Measurements from ENCODE around the gene C14orf132. TPM values are rescaled to one million over a fixed set of nuclear protein-coding genes. Genes with fewer than 3 reads are reported as not detected.
A peak's percentile ranks its signal among the peaks of the same experiment; 100 is the strongest.

The C14orf132 gene
- total RNA-seq, 1 donor from 2014 or later = 4.7 TPM

- DNase-seq (ENCODE audit: low spot score) (peak; percentile 50), ATAC-seq (peak; percentile 43)
Observed at GRCh38 chr14:96039633-96040311, 610 bp downstream of the C14orf132 start.

GRCh38 chr14:96040828-96041371, 1.7 kb downstream of the C14orf132 start:
- ATAC-seq (no peak), DNase-seq (ENCODE audit: low spot score) (no peak)

- ATAC-seq (no peak), DNase-seq (ENCODE audit: low spot score) (no peak)
Observed at GRCh38 chr14:96042248-96042930, 3.2 kb downstream of the C14orf132 start.

DNA sequence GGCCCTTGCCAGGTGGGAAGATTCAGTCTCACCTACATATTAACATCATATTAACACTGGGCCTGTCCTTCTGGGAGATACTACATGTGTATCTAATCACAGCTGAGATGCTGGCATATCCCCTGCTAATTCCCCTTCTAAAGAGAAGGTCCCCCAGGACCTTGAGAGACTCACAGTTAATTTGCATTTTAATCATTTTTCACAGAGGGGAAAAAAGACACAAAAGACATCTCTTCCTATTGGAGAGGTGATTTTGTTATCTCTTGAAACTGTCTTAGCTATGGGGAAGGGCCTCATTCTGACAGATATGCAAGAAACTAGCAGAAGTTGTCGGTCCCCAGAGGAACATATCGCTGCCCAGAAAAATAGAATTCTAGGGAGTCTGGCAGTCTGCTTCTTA, 7.5 kb downstream of the C14orf132 start:
- ATAC-seq = no peak
- DNase-seq (ENCODE audit: low spot score) = no peak

DNA sequence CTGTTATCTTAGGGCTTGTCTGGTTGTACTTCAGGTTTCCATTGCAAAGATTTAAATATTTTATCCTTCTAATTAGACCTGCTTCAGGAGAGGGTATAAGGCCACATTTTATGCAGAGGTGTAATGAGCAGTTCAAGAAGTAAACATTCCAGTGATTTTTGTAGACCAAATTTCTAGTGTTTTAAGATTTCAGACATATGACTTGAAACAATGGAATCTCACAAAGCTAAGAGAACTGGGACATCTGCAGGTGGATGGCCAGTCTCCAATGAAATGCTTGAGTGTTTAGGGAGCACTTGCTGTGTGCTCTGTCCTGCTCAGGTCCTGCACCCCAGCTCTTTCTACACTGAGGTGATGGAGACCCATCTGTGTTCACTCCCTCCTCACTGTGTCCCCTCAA, 7.9 kb downstream of the C14orf132 start:
- ATAC-seq = no peak
- DNase-seq (ENCODE audit: low spot score) = no peak

GRCh38 chr14:96049932-96050331, 10.8 kb downstream of the C14orf132 start:
- no peak for DNase-seq (ENCODE audit: low spot score)
- ATAC-seq = no peak

DNA sequence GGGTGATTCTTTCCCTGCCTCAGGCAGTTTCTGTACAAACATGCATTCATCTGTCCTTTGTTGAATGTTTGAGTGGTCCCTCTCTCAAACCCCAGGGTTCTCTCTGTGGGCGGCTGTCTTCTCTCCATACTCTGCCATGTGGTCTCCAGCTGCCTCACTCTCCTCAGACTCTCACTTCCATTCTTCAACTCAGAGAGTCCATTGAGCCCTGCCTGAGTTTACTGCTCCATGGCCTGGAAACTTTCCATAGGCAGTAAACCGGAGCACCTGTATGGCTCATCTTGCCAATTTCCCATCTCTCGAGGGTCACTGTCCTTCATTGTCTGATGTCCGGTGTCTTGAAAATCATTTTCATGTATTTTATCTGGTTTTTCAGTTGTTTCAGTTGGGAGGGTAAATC, 11.3 kb downstream of the C14orf132 start:
- ATAC-seq (no peak), DNase-seq (ENCODE audit: low spot score) (peak; percentile 11)

DNA sequence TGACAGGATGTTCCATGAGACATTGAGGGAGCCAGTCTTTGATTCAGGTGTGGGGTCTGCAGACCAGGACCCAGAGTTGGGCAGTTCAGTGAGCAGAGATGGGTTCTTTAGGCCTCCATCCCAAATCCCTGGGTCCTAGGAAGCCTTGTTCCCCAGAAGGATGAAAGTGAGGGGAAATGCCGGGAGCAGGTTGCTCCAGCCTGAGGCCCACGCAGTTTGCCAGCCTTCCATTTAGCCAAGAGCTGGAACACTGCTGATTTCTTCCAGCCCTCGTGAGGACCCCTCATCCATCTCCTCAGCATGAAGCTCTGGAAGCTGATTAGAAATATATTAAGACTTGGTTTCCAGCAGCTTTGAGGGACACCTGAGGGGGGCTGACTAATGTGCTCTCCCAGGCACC, 12.1 kb downstream of the C14orf132 start:
- DNase-seq (ENCODE audit: low spot score) (peak; percentile 8), ATAC-seq (no peak)

DNA sequence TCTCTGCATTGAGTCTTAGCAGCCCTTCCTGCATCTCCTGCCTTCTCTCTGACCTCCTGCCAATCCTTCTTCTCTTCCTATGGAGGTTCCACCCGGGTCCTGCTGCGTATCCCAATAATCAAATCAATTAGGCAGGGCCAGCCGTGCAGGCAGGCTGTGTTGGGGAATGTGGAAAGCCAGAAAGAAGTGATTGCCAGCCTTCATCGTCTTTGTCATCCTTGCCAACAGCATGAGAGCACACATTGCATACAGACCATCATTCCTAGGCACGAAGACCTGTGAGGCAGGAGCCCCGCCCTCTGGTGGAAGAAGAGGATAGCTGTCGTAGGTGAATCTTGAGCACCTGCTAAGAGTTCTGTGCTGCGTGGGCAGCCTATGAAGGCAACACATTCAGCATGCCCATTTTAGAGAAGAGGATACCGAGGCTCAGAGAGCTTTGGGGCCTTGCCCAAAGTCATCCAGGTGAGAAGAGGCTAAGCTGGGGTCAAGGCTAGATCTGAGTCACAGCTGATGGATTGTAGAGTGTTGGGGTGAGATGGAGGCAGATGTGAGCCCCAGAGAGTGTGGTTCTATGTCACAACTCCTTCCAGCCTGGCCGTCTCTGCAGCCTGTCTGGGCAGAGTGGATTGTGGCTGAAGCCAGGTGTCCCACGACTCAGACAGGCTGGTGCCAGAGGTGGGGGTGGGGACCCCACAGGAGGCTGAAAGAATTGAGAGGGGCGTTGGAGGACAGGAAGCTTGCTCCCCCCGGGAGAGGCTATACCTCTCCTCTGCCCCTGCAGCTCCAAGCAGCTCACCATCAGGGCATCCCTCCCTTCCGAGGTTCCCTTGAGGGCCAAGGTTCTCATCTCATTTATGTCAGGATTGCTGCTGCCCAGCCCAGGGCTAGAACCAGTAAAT, 12.7 kb downstream of the C14orf132 start:
- ATAC-seq (peak; percentile 46), DNase-seq (ENCODE audit: low spot score) (peak; percentile 34)

DNA sequence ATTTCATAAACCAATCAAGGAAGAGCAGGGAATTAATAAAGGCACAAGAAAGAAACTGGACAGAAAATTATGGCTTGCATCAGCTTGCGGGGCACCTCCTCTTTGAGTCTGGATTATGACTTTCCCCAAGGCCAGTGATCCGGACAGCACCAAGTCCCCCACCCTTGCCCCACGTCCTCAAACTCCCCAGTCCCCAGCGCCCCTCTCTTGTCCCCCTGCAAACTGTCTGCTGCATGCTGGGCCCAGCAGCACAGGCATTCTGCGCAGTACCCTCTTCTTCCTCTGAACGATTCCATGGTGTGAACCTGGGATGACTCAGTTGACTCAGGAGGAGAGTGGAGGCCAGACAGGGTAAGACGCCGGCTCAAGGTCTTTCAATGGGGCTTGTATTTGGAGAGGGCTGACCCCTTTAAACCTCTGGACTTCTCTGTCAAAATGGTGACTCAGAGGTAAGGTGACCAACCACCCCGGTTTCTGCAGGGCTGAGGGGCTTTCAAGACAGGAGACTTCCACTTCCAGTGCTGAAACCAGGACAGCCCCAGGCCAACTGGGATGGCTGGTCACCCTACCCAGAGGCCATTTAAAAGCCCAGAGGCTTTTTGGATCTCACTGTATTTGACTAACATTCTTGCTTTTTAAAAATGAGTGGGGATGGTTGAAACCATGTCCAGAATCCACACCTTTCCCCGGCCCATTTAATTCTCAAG, 13.5 kb downstream of the C14orf132 start:
- ATAC-seq (no peak), DNase-seq (ENCODE audit: low spot score) (peak; percentile 5)

DNA sequence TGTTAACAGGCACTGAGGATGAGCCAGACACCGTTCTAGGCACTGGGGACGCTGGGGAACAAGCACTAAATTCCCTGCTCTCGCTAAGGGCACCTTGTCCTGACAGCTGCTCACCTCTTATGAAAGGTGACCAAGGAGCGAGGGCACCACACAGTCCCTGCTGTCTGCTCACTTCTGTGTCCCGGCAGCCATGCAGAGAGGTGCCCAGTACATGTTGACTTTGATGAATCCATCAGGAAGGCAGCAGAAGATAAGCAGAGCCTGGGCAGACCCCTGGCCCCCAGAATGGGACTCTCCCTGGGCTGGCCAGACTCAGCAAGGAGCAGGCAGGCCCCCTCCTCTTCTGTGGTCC, 14.1 kb downstream of the C14orf132 start:
- ATAC-seq (no peak), DNase-seq (ENCODE audit: low spot score) (peak; percentile 27)

DNA sequence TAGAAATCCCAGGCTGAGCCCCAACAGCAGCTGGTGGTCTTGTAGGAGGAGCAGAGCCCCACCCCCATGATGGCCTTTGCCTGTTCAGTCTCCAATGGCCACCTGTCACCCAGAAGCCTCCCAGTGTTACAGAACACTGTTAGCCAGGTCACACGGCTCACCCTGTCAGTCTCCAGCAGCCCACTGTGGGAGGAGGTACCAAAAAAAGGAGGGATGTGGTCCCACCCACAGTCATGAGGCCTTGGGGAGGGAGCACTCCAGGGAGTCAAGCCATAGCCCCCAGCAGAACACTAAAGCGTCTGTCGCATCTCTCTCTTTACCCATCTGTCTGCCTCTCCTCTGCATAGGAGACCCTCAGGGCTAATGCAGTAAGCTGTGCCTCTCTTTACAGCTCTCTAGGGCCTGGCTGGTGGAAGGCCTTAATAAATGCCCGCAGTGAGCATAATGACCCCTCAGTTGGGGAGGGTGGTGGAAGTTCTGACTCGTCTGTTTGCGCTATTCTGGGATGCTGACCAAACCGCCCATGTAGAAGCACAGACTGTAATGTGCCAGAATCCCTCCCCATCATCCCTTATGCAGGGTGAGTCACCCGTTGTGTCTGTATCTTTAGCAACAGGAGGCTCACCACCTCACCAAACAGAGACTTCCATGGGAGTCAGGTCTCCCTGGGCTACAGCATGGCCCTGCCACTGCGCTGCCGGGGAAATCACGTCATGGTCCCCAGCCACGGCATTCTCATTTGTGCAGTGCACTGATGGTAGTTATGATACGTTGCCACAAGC, 14.6 kb downstream of the C14orf132 start:
- no peak for DNase-seq (ENCODE audit: low spot score)
- no peak for ATAC-seq

GRCh38 chr14:96054661-96055060, 15.5 kb downstream of the C14orf132 start:
- ATAC-seq = no peak
- no peak for DNase-seq (ENCODE audit: low spot score)

- ATAC-seq = no peak
- peak; percentile 30 for DNase-seq (ENCODE audit: low spot score)
Observed at GRCh38 chr14:96055065-96055752, 16.0 kb downstream of the C14orf132 start.

DNA sequence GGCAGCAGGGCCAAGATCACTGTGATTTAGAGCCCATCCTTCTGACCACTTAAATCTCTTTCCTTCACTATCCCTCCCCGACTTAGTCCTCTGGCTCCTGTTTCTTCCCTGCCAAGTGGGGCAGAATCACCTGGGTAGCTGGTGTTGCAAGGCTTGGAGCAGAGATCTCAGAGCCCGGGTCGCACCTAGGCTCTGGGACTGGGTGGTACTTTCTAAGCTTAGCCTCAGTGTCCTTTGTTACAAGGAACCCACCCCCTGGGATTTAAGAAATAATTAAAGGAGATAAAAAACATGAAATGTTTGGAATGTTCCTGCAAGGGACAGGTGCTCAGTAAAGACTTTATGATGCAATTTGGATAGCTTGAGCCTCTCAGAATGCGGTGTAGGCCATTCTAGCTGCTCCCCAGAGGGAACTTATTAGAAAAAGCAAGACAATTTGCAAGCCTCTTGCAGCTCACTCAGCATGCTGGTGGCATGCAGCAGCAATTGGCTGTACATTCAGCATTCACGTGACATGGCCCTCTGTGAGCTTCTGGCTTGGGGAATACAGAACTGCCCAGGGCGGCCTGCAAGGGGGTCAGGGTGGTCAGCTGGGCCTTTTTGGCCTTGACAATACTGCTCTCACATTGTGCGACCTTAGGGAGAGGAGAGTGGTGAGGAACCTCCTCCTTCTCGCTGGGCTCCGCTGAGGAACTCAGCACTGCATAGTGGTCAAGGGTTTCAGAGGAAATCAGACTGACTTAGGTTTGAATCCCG, 16.8 kb downstream of the C14orf132 start:
- no peak for ATAC-seq
- DNase-seq (ENCODE audit: low spot score) = no peak

DNA sequence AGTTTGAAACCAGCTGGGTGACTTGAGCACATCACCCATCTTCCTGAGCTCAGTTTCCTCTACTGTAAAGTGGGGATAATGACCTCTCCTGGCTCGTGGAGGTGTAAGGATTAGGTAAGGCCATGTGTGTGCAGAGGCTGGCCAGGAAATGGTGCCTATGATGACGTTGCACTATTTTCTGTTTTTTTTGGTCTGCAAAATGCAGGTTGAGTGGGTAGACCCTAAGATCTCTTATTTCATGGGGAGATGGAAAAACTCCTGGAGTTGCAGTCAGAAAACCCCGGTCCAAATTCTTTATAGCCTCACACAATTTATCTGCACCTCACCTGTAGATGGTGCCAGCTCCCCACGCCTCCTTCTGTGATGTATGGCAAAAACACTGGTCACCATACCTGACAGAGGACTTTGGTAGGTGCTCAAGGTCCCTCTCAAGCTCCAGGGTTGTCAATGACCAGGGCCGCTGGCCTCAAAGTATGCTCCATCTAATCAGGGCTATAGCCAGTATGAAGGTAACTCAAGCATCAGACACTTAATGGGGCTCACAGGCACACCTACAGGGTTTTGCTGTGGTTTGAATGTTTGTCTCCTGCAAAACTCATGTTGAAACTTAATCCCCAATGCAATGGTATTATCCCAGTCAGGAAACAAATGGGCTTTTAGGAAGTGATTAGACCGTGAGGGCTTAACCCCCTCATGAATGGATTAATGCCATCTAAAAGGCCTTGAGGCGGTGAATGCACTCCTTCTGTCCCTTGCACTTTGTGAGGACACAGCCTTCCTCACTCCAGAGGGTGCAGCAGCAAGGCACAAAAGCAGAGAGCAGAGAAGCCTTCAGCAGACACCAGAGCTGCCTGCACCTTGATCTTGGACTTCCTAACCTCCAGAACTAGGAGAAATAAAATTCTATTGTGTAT, 17.6 kb downstream of the C14orf132 start:
- ATAC-seq (peak; percentile 84), DNase-seq (ENCODE audit: low spot score) (peak; percentile 49)

GRCh38 chr14:96057738-96058137, 18.6 kb downstream of the C14orf132 start:
- DNase-seq (ENCODE audit: low spot score) = peak; percentile 31
- ATAC-seq = no peak
